ENCODE measurements around the gene MARCO. TPM values are rescaled to one million over a fixed set of nuclear protein-coding genes. Genes with fewer than 3 reads are reported as not detected.

The MARCO gene
- total RNA-seq, 1 donor from 2014 or later: 0.52 TPM

GRCh38 chr2:118925476-118925875 lies 16.5 kb upstream of the MARCO start:
- no peak overlapping the region for H3K27ac ChIP-seq (ENCODE audit: low read depth, low read length)
- no peaks in the 10 kb centered on the region for H3K4me1 ChIP-seq (ENCODE audit: control insufficient read depth in 3 of 3, insufficient read depth in 3 of 3, low read length in 3 of 3)

GRCh38 chr2:118925981-118926380 lies 16.0 kb upstream of the MARCO start:
- no peaks in the 10 kb centered on the region for H3K9me3 ChIP-seq (ENCODE audit: control insufficient read depth in 3 of 3, low read length in 3 of 3)
- H3K27ac ChIP-seq (ENCODE audit: low read depth, low read length): no peak overlapping the region
- H3K36me3 ChIP-seq (ENCODE audit: control insufficient read depth in 3 of 3, insufficient read depth in 3 of 3, low read length in 3 of 3): no peaks in the 10 kb centered on the region
- H3K27me3 ChIP-seq (ENCODE audit: control insufficient read depth in 3 of 3, insufficient read depth in 3 of 3, low read length in 3 of 3): peaks cover 0 to 5% (median 0%) of the 10 kb centered on the region in 3 donors
- no peak overlapping the region for H3K4me3 ChIP-seq (ENCODE audit: low read length in 3 of 3)
- no peaks in the 10 kb centered on the region for H3K4me1 ChIP-seq (ENCODE audit: control insufficient read depth in 3 of 3, insufficient read depth in 3 of 3, low read length in 3 of 3)
- H3K9ac ChIP-seq (ENCODE audit: low read depth in 1 of 3, low read length in 3 of 3): no peak overlapping the region

More at GRCh38 chr2:118925476-118925875, 16.5 kb upstream of the MARCO start:
- no peak overlapping the region for H3K4me3 ChIP-seq (ENCODE audit: low read length in 3 of 3)
- H3K27me3 ChIP-seq (ENCODE audit: control insufficient read depth in 3 of 3, insufficient read depth in 3 of 3, low read length in 3 of 3): peaks cover 0 to 5% (median 0%) of the 10 kb centered on the region in 3 donors
- H3K9ac ChIP-seq (ENCODE audit: low read depth in 1 of 3, low read length in 3 of 3): no peak overlapping the region
- no peaks in the 10 kb centered on the region for H3K9me3 ChIP-seq (ENCODE audit: control insufficient read depth in 3 of 3, low read length in 3 of 3)
- no peaks in the 10 kb centered on the region for H3K36me3 ChIP-seq (ENCODE audit: control insufficient read depth in 3 of 3, insufficient read depth in 3 of 3, low read length in 3 of 3)

GRCh38 chr2:118929059-118929458 lies 12.9 kb upstream of the MARCO start:
- no peak overlapping the region for H3K4me3 ChIP-seq (ENCODE audit: low read length in 3 of 3)
- H3K4me1 ChIP-seq (ENCODE audit: control insufficient read depth in 3 of 3, insufficient read depth in 3 of 3, low read length in 3 of 3): no peaks in the 10 kb centered on the region
- no peak overlapping the region for H3K27ac ChIP-seq (ENCODE audit: low read depth, low read length)
- peaks cover 0 to 5% (median 0%) of the 10 kb centered on the region in 3 donors for H3K27me3 ChIP-seq (ENCODE audit: control insufficient read depth in 3 of 3, insufficient read depth in 3 of 3, low read length in 3 of 3)
- H3K36me3 ChIP-seq (ENCODE audit: control insufficient read depth in 3 of 3, insufficient read depth in 3 of 3, low read length in 3 of 3): no peaks in the 10 kb centered on the region
- peaks cover 0 to 8% (median 2%) of the 10 kb centered on the region in 3 donors for H3K9me3 ChIP-seq (ENCODE audit: control insufficient read depth in 3 of 3, low read length in 3 of 3)
- H3K9ac ChIP-seq (ENCODE audit: low read depth in 1 of 3, low read length in 3 of 3): no peak overlapping the region

GRCh38 chr2:118932949-118933348 lies 9.0 kb upstream of the MARCO start:
- H3K27me3 ChIP-seq (ENCODE audit: control insufficient read depth in 3 of 3, insufficient read depth in 3 of 3, low read length in 3 of 3): no peaks in the 10 kb centered on the region
- H3K4me3 ChIP-seq (ENCODE audit: low read length in 3 of 3): no peak overlapping the region
- no peaks in the 10 kb centered on the region for H3K36me3 ChIP-seq (ENCODE audit: control insufficient read depth in 3 of 3, insufficient read depth in 3 of 3, low read length in 3 of 3)
- H3K27ac ChIP-seq (ENCODE audit: low read depth, low read length): no peak overlapping the region
- no peak overlapping the region for H3K9ac ChIP-seq (ENCODE audit: low read depth in 1 of 3, low read length in 3 of 3)
- H3K9me3 ChIP-seq (ENCODE audit: control insufficient read depth in 3 of 3, low read length in 3 of 3): peaks cover 0 to 8% (median 2%) of the 10 kb centered on the region in 3 donors
- no peaks in the 10 kb centered on the region for H3K4me1 ChIP-seq (ENCODE audit: control insufficient read depth in 3 of 3, insufficient read depth in 3 of 3, low read length in 3 of 3)

- no peak overlapping the region for H3K4me3 ChIP-seq (ENCODE audit: low read length in 3 of 3)
- H3K27ac ChIP-seq (ENCODE audit: low read depth, low read length): no peak overlapping the region
These were observed 5.7 kb upstream of the MARCO start for GRCh38 chr2:118936306-118936705.

GRCh38 chr2:118936936-118937335 lies 5.1 kb upstream of the MARCO start:
- H3K4me3 ChIP-seq (ENCODE audit: low read length in 3 of 3): no peak overlapping the region
- peaks cover 0 to 2% (median 0%) of the 10 kb centered on the region in 3 donors for H3K27me3 ChIP-seq (ENCODE audit: control insufficient read depth in 3 of 3, insufficient read depth in 3 of 3, low read length in 3 of 3)
- peaks cover 0 to 6% (median 2%) of the 10 kb centered on the region in 3 donors for H3K9me3 ChIP-seq (ENCODE audit: control insufficient read depth in 3 of 3, low read length in 3 of 3)
- no peaks in the 10 kb centered on the region for H3K4me1 ChIP-seq (ENCODE audit: control insufficient read depth in 3 of 3, insufficient read depth in 3 of 3, low read length in 3 of 3)
- no peak overlapping the region for H3K9ac ChIP-seq (ENCODE audit: low read depth in 1 of 3, low read length in 3 of 3)
- H3K36me3 ChIP-seq (ENCODE audit: control insufficient read depth in 3 of 3, insufficient read depth in 3 of 3, low read length in 3 of 3): no peaks in the 10 kb centered on the region
- H3K27ac ChIP-seq (ENCODE audit: low read depth, low read length): no peak overlapping the region

More at GRCh38 chr2:118936306-118936705, 5.7 kb upstream of the MARCO start:
- H3K9me3 ChIP-seq (ENCODE audit: control insufficient read depth in 3 of 3, low read length in 3 of 3): peaks cover 0 to 8% (median 2%) of the 10 kb centered on the region in 3 donors
- H3K36me3 ChIP-seq (ENCODE audit: control insufficient read depth in 3 of 3, insufficient read depth in 3 of 3, low read length in 3 of 3): no peaks in the 10 kb centered on the region
- H3K27me3 ChIP-seq (ENCODE audit: control insufficient read depth in 3 of 3, insufficient read depth in 3 of 3, low read length in 3 of 3): no peaks in the 10 kb centered on the region
- no peaks in the 10 kb centered on the region for H3K4me1 ChIP-seq (ENCODE audit: control insufficient read depth in 3 of 3, insufficient read depth in 3 of 3, low read length in 3 of 3)
- no peak overlapping the region for H3K9ac ChIP-seq (ENCODE audit: low read depth in 1 of 3, low read length in 3 of 3)

- peaks cover 0 to 2% (median 0%) of the 10 kb centered on the region in 3 donors for H3K27me3 ChIP-seq (ENCODE audit: control insufficient read depth in 3 of 3, insufficient read depth in 3 of 3, low read length in 3 of 3)
- peaks cover 0 to 2% (median 1%) of the 10 kb centered on the region in 3 donors for H3K9me3 ChIP-seq (ENCODE audit: control insufficient read depth in 3 of 3, low read length in 3 of 3)
- H3K4me1 ChIP-seq (ENCODE audit: control insufficient read depth in 3 of 3, insufficient read depth in 3 of 3, low read length in 3 of 3): no peaks in the 10 kb centered on the region
- no peaks in the 10 kb centered on the region for H3K36me3 ChIP-seq (ENCODE audit: control insufficient read depth in 3 of 3, insufficient read depth in 3 of 3, low read length in 3 of 3)
- no peak overlapping the region for H3K27ac ChIP-seq (ENCODE audit: low read depth, low read length)
- no peak overlapping the region for H3K4me3 ChIP-seq (ENCODE audit: low read length in 3 of 3)
- no peak overlapping the region for H3K9ac ChIP-seq (ENCODE audit: low read depth in 1 of 3, low read length in 3 of 3)
These were observed 4.2 kb upstream of the MARCO start for GRCh38 chr2:118937817-118938216.

GRCh38 chr2:118939994-118940393 lies 2.0 kb upstream of the MARCO start:
- H3K27ac ChIP-seq (ENCODE audit: low read depth, low read length): no peak overlapping the region
- H3K4me3 ChIP-seq (ENCODE audit: low read length in 3 of 3): no peak overlapping the region
- peaks cover 0 to 2% (median 0%) of the 10 kb centered on the region in 3 donors for H3K27me3 ChIP-seq (ENCODE audit: control insufficient read depth in 3 of 3, insufficient read depth in 3 of 3, low read length in 3 of 3)
- H3K4me1 ChIP-seq (ENCODE audit: control insufficient read depth in 3 of 3, insufficient read depth in 3 of 3, low read length in 3 of 3): no peaks in the 10 kb centered on the region
- no peaks in the 10 kb centered on the region for H3K36me3 ChIP-seq (ENCODE audit: control insufficient read depth in 3 of 3, insufficient read depth in 3 of 3, low read length in 3 of 3)
- no peaks in the 10 kb centered on the region for H3K9me3 ChIP-seq (ENCODE audit: control insufficient read depth in 3 of 3, low read length in 3 of 3)
- no peak overlapping the region for H3K9ac ChIP-seq (ENCODE audit: low read depth in 1 of 3, low read length in 3 of 3)

- no peak overlapping the region for H3K27ac ChIP-seq (ENCODE audit: low read depth, low read length)
- H3K9me3 ChIP-seq (ENCODE audit: control insufficient read depth in 3 of 3, low read length in 3 of 3): no peaks in the 10 kb centered on the region
- no peak overlapping the region for H3K9ac ChIP-seq (ENCODE audit: low read depth in 1 of 3, low read length in 3 of 3)
- no peaks in the 10 kb centered on the region for H3K36me3 ChIP-seq (ENCODE audit: control insufficient read depth in 3 of 3, insufficient read depth in 3 of 3, low read length in 3 of 3)
- H3K4me1 ChIP-seq (ENCODE audit: control insufficient read depth in 3 of 3, insufficient read depth in 3 of 3, low read length in 3 of 3): no peaks in the 10 kb centered on the region
- H3K27me3 ChIP-seq (ENCODE audit: control insufficient read depth in 3 of 3, insufficient read depth in 3 of 3, low read length in 3 of 3): peaks cover 0 to 2% (median 0%) of the 10 kb centered on the region in 3 donors
- H3K4me3 ChIP-seq (ENCODE audit: low read length in 3 of 3): no peak overlapping the region
These were observed 1.4 kb upstream of the MARCO start for GRCh38 chr2:118940486-118941120.

GRCh38 chr2:118943286-118943685 lies 1.3 kb downstream of the MARCO start:
- H3K4me1 ChIP-seq (ENCODE audit: control insufficient read depth in 3 of 3, insufficient read depth in 3 of 3, low read length in 3 of 3): no peaks in the 10 kb centered on the region
- no peaks in the 10 kb centered on the region for H3K9me3 ChIP-seq (ENCODE audit: control insufficient read depth in 3 of 3, low read length in 3 of 3)
- H3K36me3 ChIP-seq (ENCODE audit: control insufficient read depth in 3 of 3, insufficient read depth in 3 of 3, low read length in 3 of 3): no peaks in the 10 kb centered on the region
- no peak overlapping the region for H3K4me3 ChIP-seq (ENCODE audit: low read length in 3 of 3)
- no peak overlapping the region for H3K27ac ChIP-seq (ENCODE audit: low read depth, low read length)
- no peak overlapping the region for H3K9ac ChIP-seq (ENCODE audit: low read depth in 1 of 3, low read length in 3 of 3)
- peaks cover 0 to 2% (median 0%) of the 10 kb centered on the region in 3 donors for H3K27me3 ChIP-seq (ENCODE audit: control insufficient read depth in 3 of 3, insufficient read depth in 3 of 3, low read length in 3 of 3)

Data from skeletal muscle tissue (tissue), 4 donors.